GM18498 (cell line): ENCODE results near the gene TEX28.
"Not testable (repeated sequence)": the region's sequence is repeated elsewhere in the genome, so short reads cannot be mapped to it uniquely, and the experiment has no call there.

Experiments used
- ATAC-seq: cut with Tn5 transposase; IDR thresholded peaks from one replicate; pipeline ENCODE4 v1.9.1; 2021; ENCODE audit warnings: mild to moderate bottlenecking, moderate library complexity; ENCODE audit not compliant: unreplicated experiment

The TEX28 gene

GRCh38 chrX:154310616-154311536, 16.0 kb upstream of the TEX28 start:
- ATAC-seq, result no peak

- ATAC-seq, result no peak
These were observed 14.3 kb upstream of the TEX28 start for GRCh38 chrX:154309041-154309775.

GRCh38 chrX:154308108-154308946, 13.4 kb upstream of the TEX28 start:
- ATAC-seq, result no peak

- ATAC-seq, result no peak
These were observed 12.3 kb upstream of the TEX28 start for GRCh38 chrX:154307202-154307601.

GRCh38 chrX:154305541-154306205, 10.7 kb upstream of the TEX28 start:
- no peak for ATAC-seq

GRCh38 chrX:154304846-154305245, 9.9 kb upstream of the TEX28 start:
- no peak for ATAC-seq

- ATAC-seq, result no peak
These were observed 8.6 kb upstream of the TEX28 start for GRCh38 chrX:154303476-154303875.

- not testable (repeated sequence) for ATAC-seq
These were observed 8.1 kb upstream of the TEX28 start for GRCh38 chrX:154302998-154303397.

- ATAC-seq, result no peak
These were observed 5.9 kb upstream of the TEX28 start for GRCh38 chrX:154300816-154301215.

GRCh38 chrX:154298312-154298711, 3.4 kb upstream of the TEX28 start:
- ATAC-seq, result no peak

GRCh38 chrX:154296731-154297130, 1.8 kb upstream of the TEX28 start:
- no peak for ATAC-seq

GRCh38 chrX:154295664-154296310, 863 bp upstream of the TEX28 start, which contains the start of gene TKTL1:
TKTL1 (plus strand) TSS chrX:154295795; CDS start chrX:154295860, 65 bp downstream.
- ATAC-seq, result no peak

- ATAC-seq, result not testable (repeated sequence)
These were observed 8.5 kb downstream of the TEX28 start for GRCh38 chrX:154286406-154286805.

GRCh38 chrX:154284489-154285338, 10.2 kb downstream of the TEX28 start:
- ATAC-seq, result peak; percentile 69

GRCh38 chrX:154269245-154269644, 25.7 kb downstream of the TEX28 start:
- not testable (repeated sequence) for ATAC-seq

GRCh38 chrX:154263072-154263471, 31.9 kb downstream of the TEX28 start:
- not testable (repeated sequence) for ATAC-seq

GRCh38 chrX:154258711-154259110, 36.2 kb downstream of the TEX28 start:
- not testable (repeated sequence) for ATAC-seq

- not testable (repeated sequence) for ATAC-seq
These were observed 37.6 kb downstream of the TEX28 start, which contains the start of gene OPN1MW3 for GRCh38 chrX:154257282-154257681. OPN1MW3 (plus strand) TSS chrX:154257582; CDS start chrX:154257620, 38 bp downstream.

- not testable (repeated sequence) for ATAC-seq
These were observed 46.8 kb downstream of the TEX28 start for GRCh38 chrX:154248076-154248475.
